Measurements from ENCODE around the gene DNAJC1. TPM values are rescaled to one million over a fixed set of nuclear protein-coding genes. Genes with fewer than 3 reads are reported as not detected.
"Not testable (repeated sequence)": the region's sequence is repeated elsewhere in the genome, so short reads cannot be mapped to it uniquely, and the experiment has no call there.

DNAJC1 gene
- total RNA-seq, 1 donor from 2014 or later = 66.8 TPM

DNA sequence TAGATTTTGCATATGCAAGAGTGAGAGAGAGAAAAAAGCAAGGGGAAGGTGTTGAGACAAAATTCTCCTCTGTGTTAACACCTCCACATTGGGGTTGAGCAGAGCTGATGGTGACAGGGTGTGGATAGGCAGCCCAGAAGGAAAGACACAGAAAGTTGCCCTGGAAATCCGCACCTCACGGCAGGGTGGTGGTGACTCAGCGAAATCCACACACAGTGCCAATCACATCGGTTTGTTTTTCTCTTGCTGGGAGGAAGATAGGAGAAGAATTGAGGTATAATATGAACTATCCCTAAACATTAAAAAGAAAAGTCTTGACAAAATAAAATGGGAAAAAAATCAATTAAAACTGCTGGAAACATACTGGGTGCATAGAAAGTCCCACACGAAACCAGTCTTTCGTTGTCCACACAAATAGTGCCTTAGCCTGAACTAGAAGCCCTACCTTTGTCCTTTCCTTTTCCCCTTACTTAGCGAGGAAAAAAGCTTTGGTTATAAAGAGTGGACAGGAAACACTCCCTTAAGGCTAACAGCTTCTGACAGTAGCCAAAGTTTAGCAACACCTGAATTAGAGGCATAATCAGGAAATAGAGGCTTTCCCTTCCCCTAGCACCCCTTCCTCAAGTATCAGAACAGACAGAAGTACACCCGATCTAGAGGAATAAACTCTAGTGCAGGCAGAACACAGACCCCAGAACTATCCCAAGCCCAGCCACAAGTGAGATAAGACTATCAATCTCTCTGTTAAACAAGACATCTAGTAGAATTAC, 39.2 kb upstream of the DNAJC1 start:
- H3K4me3 Mint-ChIP-seq (ENCODE audit: unreplicated experiment) = peak overlapping the region; percentile 36
- Histone ChIP-seq H3K36me3 (ENCODE audit: insufficient read depth, low read length) (no peaks in the 10 kb centered on the region), H3K4me3 (ENCODE audit: insufficient read depth, low read depth, low read length) (no peak overlapping the region), H3K9me3 (ENCODE audit: insufficient read depth, low read depth, low read length) (peaks cover 4% of the 10 kb centered on the region), H3K4me2 (ENCODE audit: low read length) (no peak overlapping the region), H3K79me2 (ENCODE audit: insufficient read depth, low read length) (no peaks in the 10 kb centered on the region), H3K27ac (ENCODE audit: low read depth, low read length) (no peak overlapping the region), H2AFZ (ENCODE audit: low read depth, low read length) (peak overlapping the region; percentile 22), H3K9ac (ENCODE audit: low read length) (no peak overlapping the region), H4K20me1 (ENCODE audit: insufficient read depth, low read length) (no peaks in the 10 kb centered on the region), H3K27me3 (ENCODE audit: insufficient read depth, low read length) (no peaks in the 10 kb centered on the region), H3K4me1 (ENCODE audit: insufficient read depth, low read length) (no peaks in the 10 kb centered on the region)
- H3K36me3 Mint-ChIP-seq (ENCODE audit: low read depth, unreplicated experiment) = no peaks in the 10 kb centered on the region
- no peaks in the 10 kb centered on the region for H3K27me3 Mint-ChIP-seq (ENCODE audit: low read depth, unreplicated experiment)
- H3K9me3 Mint-ChIP-seq (ENCODE audit: unreplicated experiment) = no peaks in the 10 kb centered on the region
- TF ChIP-seq, protein P1, sequence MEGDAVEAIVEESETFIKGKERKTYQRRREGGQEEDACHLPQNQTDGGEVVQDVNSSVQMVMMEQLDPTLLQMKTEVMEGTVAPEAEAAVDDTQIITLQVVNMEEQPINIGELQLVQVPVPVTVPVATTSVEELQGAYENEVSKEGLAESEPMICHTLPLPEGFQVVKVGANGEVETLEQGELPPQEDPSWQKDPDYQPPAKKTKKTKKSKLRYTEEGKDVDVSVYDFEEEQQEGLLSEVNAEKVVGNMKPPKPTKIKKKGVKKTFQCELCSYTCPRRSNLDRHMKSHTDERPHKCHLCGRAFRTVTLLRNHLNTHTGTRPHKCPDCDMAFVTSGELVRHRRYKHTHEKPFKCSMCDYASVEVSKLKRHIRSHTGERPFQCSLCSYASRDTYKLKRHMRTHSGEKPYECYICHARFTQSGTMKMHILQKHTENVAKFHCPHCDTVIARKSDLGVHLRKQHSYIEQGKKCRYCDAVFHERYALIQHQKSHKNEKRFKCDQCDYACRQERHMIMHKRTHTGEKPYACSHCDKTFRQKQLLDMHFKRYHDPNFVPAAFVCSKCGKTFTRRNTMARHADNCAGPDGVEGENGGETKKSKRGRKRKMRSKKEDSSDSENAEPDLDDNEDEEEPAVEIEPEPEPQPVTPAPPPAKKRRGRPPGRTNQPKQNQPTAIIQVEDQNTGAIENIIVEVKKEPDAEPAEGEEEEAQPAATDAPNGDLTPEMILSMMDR (IDR thresholded peaks at IDR 0.05; ENCODE audit: insufficient read depth, low read depth, low read length) = no peak
- no peak for TF ChIP-seq EZH2 (IDR thresholded peaks at IDR 0.05; ENCODE audit: insufficient read depth, low read length)
- no peak for FAIRE-seq
- H3K27ac Mint-ChIP-seq (ENCODE audit: unreplicated experiment) = peak overlapping the region; percentile 41
- no peak for DNase-seq (ENCODE audit: low read depth)
- peaks cover 14% of the 10 kb centered on the region for H3K4me1 Mint-ChIP-seq (ENCODE audit: low read depth, unreplicated experiment)

DNA sequence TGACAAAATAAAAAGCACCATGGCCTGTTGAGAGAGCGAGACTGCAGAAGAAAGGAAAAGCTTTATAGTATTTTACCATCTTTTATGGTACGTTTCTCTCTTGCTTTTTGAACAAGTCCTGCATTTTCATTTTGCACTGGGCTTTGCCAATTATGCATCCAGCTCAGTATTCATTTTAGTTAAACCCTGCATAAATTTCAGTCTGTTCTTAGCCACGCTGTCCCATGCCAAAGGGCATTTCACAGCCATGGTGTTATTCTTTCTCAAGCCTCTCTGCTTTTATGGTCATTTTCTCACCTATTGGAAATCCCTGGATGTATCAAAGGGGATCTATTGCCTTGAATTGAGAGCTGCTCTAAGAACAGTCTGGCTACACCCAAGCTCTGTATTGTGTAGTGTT, 30.8 kb upstream of the DNAJC1 start:
- H3K9ac ChIP-seq (ENCODE audit: low read length) = no peak overlapping the region
- H3K36me3 ChIP-seq (ENCODE audit: insufficient read depth, low read length) = no peaks in the 10 kb centered on the region
- no peaks in the 10 kb centered on the region for H3K9me3 ChIP-seq (ENCODE audit: insufficient read depth, low read depth, low read length)
- H3K27me3 ChIP-seq (ENCODE audit: insufficient read depth, low read length) = no peaks in the 10 kb centered on the region
- FAIRE-seq (no peak), DNase-seq (ENCODE audit: low read depth) (no peak)
- H3K79me2 ChIP-seq (ENCODE audit: insufficient read depth, low read length) = no peaks in the 10 kb centered on the region
- H3K4me1 ChIP-seq (ENCODE audit: insufficient read depth, low read length) = no peaks in the 10 kb centered on the region
- Mint-ChIP-seq H3K36me3 (ENCODE audit: low read depth, unreplicated experiment) (no peaks in the 10 kb centered on the region), H3K4me1 (ENCODE audit: low read depth, unreplicated experiment) (no peaks in the 10 kb centered on the region), H3K27me3 (ENCODE audit: low read depth, unreplicated experiment) (no peaks in the 10 kb centered on the region), H3K27ac (ENCODE audit: unreplicated experiment) (no peak overlapping the region), H3K9me3 (ENCODE audit: unreplicated experiment) (peaks cover 7% of the 10 kb centered on the region), H3K4me3 (ENCODE audit: unreplicated experiment) (no peak overlapping the region)
- H2AFZ ChIP-seq (ENCODE audit: low read depth, low read length) = no peak overlapping the region
- no peak overlapping the region for H3K4me2 ChIP-seq (ENCODE audit: low read length)
- no peak overlapping the region for H3K27ac ChIP-seq (ENCODE audit: low read depth, low read length)
- no peaks in the 10 kb centered on the region for H4K20me1 ChIP-seq (ENCODE audit: insufficient read depth, low read length)
- no peak overlapping the region for H3K4me3 ChIP-seq (ENCODE audit: insufficient read depth, low read depth, low read length)
- TF ChIP-seq, protein P1 (IDR thresholded peaks at IDR 0.05; ENCODE audit: insufficient read depth, low read depth, low read length) = no peak
- no peak for TF ChIP-seq EZH2 (IDR thresholded peaks at IDR 0.05; ENCODE audit: insufficient read depth, low read length)

DNA sequence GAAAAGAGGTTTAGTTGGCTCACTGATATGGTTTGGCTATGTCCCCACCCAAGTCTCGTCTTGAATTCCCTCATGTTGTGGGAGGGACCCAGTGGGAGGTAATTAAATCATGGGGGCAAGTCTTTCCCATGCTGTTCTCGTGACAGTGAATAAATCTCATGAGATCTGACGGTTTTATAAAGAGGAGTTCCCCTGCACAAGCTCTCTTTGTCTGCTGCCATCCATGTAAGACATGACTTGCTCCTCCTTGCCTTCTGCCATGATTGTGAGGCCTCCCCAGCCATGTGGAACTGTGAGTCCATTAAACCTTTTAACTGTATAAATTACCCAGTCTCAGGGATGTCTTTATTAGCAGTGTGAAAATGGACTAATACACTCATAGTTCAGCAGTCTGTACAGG, 28.7 kb upstream of the DNAJC1 start:
- not testable (repeated sequence) for H3K9me3 Mint-ChIP-seq (ENCODE audit: unreplicated experiment); H3K36me3 ChIP-seq (ENCODE audit: insufficient read depth, low read length); H3K36me3 Mint-ChIP-seq (ENCODE audit: low read depth, unreplicated experiment); H3K4me1 ChIP-seq (ENCODE audit: insufficient read depth, low read length); H3K4me1 Mint-ChIP-seq (ENCODE audit: low read depth, unreplicated experiment); DNase-seq (ENCODE audit: low read depth); H3K9me3 ChIP-seq (ENCODE audit: insufficient read depth, low read depth, low read length); H3K27ac ChIP-seq (ENCODE audit: low read depth, low read length); H4K20me1 ChIP-seq (ENCODE audit: insufficient read depth, low read length); H3K79me2 ChIP-seq (ENCODE audit: insufficient read depth, low read length); H2AFZ ChIP-seq (ENCODE audit: low read depth, low read length); H3K4me3 ChIP-seq (ENCODE audit: insufficient read depth, low read depth, low read length); H3K9ac ChIP-seq (ENCODE audit: low read length); H3K27me3 Mint-ChIP-seq (ENCODE audit: low read depth, unreplicated experiment); H3K27ac Mint-ChIP-seq (ENCODE audit: unreplicated experiment); H3K4me3 Mint-ChIP-seq (ENCODE audit: unreplicated experiment); H3K4me2 ChIP-seq (ENCODE audit: low read length); FAIRE-seq; H3K27me3 ChIP-seq (ENCODE audit: insufficient read depth, low read length)

Measured in astrocyte (in vitro differentiated cells and primary cell).